ENCODE measurements around the gene ISLR.

- no peak for TF ChIP-seq CTCF (IDR thresholded peaks at IDR 0.05; ENCODE audit: poor library complexity)
- TF ChIP-seq EZH2 (IDR thresholded peaks at IDR 0.05; ENCODE audit: borderline replicate concordance) = no peak
- TF ChIP-seq EZH2phosphoT487 (IDR thresholded peaks at IDR 0.05; ENCODE audit: low read depth, severe bottlenecking, unreplicated experiment) = no peak
These were observed 3.0 kb downstream of the ISLR start for GRCh38 chr15:74176262-74177214.
